HG03439 (cell line): ENCODE results near the gene WSB1.
"Not testable (repeated sequence)": the region's sequence is repeated elsewhere in the genome, so short reads cannot be mapped to it uniquely, and the experiment has no call there.

Source experiments
- ATAC-seq: cut with Tn5 transposase; IDR thresholded peaks from one replicate; pipeline ENCODE4 v1.9.1; 2021; ENCODE audit warnings: mild to moderate bottlenecking, moderate library complexity; ENCODE audit not compliant: unreplicated experiment

The WSB1 gene, protein sequence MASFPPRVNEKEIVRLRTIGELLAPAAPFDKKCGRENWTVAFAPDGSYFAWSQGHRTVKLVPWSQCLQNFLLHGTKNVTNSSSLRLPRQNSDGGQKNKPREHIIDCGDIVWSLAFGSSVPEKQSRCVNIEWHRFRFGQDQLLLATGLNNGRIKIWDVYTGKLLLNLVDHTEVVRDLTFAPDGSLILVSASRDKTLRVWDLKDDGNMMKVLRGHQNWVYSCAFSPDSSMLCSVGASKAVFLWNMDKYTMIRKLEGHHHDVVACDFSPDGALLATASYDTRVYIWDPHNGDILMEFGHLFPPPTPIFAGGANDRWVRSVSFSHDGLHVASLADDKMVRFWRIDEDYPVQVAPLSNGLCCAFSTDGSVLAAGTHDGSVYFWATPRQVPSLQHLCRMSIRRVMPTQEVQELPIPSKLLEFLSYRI

DNA sequence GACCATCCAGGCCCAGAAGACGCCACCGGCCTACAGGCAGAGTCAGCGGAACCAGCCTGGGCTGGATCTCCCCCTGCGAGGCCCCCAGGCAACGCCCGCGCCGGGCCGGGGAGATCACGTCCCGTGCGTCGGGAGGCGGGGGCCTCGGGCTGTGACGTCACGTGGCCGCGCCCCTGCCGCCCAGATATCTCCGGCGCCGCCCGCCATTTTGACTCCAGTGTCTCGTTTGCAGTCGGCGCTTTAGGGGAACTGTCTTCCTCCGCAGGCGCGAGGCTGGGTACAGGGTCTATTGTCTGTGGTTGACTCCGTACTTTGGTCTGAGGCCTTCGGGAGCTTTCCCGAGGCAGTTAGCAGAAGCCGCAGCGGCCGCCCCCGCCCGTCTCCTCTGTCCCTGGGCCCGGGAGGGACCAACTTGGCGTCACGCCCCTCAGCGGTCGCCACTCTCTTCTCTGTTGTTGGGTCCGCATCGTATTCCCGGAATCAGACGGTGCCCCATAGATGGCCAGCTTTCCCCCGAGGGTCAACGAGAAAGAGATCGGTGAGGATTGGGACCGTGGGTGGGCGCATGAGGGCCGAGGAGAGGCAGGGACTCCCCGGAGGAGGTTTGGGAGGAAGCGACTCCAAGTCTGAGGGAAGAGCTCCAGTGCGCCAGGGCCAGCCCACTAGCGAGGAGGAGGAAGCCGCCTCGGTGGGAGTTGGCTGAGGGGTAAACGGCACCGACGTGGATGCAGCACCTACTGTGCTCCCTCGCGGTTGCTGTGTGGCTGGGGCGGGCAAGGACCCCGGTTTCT lies at the start of gene WSB1:
WSB1 (plus strand) TSS at position 217 of the 791 bp plus-strand sequence; CDS start at position 499, 282 bp downstream.
- ATAC-seq = peak; percentile 80

DNA sequence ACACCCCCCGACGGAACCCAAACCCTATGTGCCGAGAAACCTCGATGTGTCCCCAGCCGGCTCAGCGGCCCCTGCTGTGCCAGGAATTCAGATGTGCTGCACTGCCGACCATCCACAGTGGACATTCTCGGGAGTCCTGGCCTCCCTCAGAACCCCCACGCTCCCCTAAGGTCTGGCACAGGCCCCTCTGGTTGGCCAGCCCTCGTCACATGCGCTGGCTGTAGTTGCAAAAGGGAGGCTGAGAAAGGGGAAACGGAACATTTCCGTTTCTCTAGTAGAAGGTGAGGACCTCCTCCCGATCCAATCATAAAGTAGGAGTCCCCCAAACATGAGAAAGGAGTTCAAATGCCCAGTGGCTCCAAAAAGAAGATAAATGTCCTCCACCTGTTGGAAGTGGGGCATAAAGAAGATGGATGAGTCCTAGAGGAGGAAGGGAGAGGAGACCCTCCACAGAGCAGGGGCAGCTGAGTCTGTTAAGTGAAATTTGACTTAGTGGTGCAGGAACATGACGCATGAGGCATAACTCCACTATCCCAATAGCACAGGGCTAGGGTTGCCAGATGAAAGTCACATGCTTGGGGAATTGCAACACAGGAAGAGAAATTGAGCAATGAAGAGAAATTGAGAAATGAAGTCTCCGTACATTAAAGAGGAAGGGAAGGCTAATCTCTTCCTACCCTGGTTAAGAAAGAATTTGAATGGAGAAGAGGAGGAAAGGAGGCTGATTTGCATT lies 49.3 kb upstream of the WSB1 start:
- ATAC-seq = no peak

DNA sequence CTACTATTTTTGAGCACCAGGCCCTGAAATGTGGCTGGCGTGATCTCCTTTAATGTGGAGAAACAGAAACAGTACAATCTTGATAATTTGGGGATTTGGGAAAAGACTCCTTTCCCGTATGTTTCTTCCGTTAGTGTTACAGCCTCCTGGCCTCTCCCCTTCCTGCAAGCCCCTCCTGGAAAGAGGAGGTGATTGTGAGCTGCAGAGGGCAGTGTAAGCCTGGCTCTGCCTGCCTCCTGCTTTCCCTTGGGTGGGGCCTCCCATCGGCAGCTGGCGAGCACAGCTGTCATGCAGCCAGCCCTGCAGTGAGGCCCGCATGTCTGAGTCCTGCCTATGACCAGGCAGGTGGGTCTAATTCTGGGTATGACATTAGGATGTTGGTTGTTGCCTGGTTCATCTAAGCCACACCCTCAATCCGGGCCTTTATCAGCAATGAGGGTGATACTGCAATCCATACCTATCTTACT lies 48.7 kb upstream of the WSB1 start:
- peak; percentile 82 for ATAC-seq

DNA sequence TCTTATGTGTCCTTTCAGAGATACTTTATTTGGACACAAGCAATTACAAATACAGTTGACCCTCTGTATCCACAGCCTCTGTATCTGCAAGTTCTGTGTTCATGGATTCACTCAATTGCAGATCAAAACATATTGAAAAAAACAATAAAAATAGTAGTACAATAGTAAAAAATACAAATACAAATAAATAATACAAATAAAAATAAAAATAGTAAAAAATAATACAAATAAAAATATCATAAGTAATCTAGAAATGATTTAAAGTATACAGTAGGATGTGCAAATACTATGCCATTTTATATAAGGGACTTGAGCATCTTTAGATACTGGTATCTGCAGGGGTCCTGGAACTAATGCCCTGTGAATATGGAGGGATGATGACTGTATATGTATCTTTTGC lies 47.4 kb upstream of the WSB1 start:
- no peak for ATAC-seq

DNA sequence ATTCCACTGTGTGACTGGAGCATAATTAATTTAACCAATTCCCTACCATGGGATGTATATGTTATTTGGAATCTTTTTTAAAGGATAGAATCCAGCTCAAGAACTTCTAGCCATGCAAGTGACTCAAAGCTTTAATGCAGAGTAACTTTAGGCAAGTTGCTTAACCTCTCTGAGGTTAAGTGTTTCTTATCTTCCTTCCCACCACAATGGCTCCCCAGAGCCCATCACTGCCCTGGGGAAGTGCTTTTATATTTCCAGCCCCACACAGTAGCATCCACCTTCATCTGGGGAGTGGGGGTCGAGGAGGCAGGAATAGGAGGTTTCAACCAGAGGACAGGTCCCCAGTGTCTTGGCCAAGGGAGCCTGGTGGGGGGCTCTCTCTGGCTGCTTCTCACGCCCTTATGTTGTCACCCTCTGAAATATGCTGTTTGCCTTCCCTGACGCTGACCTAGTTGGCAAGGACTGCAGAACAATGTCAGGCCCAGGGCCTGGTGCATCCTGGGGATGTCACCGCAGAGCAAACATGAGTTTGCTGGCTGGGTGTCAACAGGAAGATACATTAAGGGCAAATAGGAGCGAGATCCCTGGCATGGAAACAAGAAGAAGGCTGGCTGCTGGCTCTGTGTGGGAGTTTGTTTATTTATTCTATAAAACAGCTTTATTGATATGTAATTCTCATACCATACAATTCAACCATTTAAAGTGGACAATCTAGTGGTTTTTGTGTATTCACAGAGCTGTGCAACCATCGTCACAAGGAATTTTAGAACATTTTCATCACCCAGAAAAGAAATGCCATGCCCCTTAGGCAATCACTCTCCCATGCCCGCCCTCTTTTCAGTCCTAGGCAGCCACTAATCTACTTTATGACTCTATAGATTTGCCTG lies 46.6 kb upstream of the WSB1 start:
- no peak for ATAC-seq

DNA sequence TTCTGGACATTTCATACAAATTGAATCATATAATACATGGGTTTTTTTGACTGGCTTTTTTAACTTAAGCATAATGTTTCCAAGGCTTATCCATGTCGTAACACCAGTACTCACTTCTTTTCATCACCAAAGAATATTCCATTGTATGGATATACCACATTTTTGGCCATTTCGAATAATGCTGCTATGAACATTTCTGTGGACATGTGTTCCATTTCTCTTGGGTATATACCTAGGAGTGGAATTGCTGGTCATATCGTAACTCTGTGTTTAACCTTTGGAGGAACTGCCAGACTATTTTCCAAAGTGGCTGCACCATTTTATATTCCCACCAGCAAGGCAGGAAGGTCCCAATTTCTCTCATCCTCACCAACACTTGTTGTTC lies 46.0 kb upstream of the WSB1 start:
- ATAC-seq = no peak

DNA sequence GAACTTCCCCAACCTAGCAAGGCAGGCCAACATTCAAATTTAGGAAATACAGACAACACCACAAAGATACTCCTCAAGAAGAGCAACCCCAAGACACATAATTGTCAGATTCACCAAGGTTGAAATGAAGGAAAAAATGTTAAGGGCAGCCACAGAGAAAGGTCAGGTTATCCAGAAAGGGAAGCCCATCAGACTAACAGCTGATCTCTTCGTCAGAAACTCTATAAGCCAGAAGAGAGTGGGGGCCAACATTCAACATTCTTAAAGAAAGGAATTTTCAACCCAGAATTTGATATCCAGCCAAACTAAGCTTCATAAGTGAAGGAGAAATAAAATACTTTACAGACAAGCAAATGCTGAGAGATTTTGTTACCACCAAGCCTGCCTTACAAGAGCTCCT lies 43.1 kb upstream of the WSB1 start:
- ATAC-seq = not testable (repeated sequence)

DNA sequence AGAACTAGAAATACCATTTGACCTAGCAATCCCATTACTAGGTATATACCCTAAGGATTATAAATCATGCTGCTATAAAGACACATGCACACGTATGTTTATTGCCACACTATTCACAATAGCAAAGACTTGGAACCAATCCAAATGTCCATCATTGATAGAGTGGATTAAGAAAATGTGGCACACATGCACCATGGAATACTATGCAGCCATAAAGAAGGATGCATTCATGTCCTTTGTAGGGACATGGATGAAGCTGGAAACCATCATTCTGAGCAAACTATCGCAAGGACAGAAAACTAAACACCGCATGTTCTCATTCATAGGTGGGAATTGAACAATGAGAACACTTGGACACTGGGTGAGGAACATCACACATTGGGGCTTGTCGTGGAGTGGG lies 39.1 kb upstream of the WSB1 start:
- ATAC-seq = not testable (repeated sequence)

DNA sequence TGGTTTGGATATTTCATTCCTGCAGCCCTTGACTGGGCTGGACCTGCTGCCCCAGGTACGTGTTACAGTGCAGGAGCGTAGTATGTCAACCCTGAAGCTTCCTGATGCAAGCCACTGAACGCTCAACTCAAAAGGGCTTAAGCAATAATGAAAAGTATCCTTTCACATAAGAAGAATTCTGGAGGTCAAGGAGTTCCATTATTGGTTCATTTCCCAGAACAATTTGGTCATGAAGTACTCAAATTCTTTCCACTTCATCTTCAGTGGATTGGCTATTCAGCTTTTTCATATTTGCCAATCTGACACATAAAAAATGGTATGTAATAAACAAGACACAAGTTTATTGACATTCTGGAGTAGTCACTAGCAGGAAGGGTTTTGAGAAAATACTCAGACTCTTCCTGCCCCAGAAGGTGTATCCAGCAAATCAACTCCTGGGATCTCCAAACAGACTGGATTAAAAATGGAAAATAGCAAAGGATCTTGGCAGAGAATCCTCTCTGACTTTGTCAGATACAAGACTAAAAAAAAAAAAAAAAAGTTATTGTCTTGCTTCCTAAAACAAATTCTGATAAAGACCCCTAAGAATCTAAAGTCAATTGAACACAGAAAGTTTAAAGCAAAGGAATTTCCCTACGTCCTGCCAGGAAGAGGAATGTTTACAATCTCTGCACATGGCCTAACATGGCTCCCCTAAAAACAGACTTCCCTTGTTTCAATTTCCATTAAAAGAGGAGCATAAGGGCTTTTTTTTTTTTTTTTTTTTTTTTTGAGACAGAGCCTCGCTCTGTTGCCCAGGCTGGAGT lies 37.5 kb upstream of the WSB1 start:
- no peak for ATAC-seq

DNA sequence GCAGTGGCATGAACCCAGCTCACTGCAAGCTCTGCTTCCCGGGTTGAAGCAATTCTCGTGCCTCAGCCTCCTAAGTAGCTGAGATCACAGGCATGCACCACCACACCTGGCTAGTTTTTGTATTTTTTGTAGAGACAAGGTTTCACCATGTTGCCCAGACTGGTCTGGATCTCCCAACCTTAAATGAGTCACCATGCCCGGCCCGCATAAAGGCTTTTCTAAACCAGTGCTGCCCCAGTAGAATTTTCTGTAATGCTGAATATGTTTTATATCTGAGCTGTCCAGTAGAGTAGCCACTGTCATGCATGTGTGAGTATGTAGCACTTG lies 36.9 kb upstream of the WSB1 start:
- no peak for ATAC-seq

DNA sequence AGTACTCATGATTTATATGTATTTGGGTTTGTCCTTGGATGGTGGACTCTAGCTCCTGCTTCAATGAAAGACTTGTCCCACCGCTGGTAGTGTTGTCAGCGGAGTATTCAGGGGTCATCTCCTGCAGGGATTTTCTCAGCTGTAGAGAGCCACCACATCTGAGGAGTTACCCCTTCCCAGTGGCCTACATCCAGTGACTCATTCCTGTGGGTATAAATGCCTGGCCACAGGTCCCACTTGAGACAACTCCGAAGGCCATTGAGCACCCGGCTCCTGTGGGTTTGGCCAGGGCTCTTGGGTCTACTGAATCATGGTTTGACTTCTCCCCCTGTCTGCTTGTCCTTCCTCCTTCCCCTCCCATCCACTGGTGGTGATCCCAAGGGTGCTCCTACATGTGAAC lies 34.6 kb upstream of the WSB1 start:
- ATAC-seq = no peak

DNA sequence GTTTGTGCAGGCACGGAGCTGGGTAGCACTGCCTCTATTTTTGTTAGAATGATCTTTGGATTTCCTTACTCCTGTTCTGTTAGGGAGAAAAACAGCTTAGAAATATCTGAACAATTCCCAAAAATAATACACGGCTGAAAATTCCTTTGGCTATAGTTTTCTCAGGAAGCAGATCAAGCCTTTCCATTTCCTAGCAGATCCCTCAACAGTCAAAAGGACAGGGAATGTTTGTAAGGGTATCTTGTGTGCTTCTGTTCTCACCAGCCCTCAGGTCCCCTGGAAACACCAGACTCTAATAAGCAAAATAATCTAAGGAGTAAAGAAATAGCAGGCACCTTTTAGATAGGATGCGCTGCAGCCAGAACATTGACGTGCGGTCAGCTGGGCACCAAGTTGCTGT lies 30.5 kb upstream of the WSB1 start:
- no peak for ATAC-seq

DNA sequence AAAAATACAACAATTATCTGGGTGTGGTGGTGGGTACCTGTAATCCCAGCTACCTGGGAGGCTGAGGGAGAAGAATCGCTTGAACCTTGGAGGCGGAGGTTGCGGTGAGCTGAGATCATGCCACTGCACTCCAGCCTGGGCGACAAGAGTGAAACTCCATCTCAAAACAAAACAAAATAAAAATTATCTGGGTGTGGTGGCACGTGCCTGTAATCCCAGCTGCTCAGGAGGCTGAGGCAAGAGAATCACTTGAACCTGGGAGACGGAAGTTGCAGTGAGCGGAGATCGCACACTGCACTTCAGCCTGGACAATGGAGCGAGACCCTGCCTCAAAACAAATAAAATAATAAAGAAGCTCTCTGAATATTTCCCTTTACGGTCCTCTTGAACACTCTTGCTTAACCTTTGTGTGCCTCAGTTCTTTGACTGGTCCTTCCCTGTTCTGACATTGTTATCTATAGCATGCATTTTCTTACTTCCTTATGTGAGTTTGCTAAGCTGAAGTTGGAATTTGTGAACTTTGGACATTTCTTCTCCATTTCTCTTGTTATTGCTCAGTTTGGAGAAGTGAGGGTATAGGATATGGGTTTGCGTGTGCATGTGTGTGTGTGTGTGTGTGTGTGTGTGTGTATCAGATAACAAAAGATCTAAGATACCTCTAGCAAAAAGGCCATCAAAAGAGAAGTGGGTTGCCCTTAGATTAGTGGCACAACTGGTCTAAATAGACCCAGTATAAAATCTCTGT lies 29.7 kb upstream of the WSB1 start:
- no peak for ATAC-seq

DNA sequence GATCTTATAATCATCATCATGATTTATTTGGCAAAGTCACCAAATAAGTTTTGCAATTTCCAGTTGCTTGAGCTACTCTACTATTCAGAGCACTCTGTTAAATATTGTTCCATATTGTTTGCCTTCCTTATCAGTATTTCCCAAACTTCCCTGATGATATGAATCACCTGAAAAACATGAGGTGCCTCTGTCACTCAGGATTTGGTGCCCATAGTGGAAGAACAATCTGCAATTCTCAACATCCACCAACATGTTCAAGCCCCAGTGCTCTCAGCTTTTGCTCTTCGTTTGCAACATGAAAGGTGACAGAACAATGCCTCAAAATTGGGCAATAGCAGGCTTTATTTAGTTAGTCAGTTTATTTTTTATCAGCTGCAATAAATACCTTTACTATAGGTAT lies 28.6 kb upstream of the WSB1 start:
- no peak for ATAC-seq

DNA sequence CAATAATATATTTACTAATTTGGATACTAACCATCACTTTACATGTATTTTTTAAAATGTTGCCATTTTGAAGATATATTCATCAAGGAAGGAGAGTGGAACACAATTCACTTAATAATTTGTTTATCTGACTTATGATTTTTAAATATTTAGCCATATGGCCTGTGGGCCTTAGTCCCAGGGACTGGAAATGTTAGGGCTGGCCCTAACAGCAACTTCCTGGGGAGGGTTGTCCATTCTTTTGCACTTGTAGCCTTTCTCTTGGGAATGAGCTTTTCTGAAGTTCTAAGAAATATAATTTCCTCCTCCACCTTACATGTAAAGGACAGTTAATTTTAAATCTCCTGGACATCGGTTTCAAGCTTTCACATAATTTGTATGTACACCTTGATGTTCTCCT lies 27.7 kb upstream of the WSB1 start:
- ATAC-seq = no peak

DNA sequence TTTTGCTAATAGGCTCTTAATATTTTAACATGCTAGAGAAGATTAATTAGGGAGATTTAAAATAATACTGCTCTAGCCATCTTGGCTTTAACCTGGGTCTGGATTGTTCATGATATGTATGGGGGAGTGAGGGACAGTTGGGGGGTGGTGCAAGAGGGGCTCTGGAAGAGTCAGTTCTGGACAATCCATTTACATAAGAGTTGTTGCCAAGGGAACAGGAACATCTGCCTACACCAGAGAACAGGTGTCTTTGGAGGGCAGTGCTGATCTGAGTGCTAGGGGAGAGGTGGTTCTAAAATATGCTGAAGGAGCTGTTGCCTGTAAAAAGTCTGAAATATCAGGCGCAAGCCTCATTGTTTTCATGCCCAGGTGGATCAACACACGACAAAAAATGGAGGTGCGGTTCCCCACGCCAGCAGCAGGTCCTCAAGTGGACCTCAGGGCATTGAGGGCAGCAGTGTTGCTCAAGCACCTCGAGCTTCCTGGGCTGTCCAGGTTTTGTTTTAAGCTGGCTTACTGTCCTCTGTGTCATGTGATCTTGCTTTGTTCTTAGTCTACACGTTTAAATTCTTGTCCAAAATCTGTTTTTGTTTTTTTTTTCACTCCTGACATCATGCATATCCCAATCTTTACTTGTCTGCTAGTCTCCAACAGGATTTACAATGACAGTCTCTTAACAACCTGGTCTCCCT lies 25.4 kb upstream of the WSB1 start:
- ATAC-seq = no peak

DNA sequence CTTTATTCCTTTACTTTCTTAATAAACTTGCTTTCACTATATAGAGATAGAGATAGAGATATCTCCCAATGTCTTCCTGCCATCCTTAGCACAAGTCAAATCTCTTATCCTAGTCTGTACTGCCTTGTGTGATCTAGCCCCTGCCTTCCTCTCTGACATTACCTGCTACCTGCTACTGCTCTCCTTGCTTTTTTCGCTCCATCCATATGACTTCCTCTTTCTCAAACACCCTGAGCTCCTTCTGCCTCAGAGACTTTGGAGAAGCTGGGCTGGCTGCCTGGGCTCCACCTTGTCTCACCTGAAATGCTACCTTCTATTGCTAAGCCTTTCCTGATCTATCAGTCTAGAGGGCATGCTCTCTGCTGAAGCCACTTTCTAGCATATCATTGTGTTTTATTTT lies 24.7 kb upstream of the WSB1 start:
- no peak for ATAC-seq

DNA sequence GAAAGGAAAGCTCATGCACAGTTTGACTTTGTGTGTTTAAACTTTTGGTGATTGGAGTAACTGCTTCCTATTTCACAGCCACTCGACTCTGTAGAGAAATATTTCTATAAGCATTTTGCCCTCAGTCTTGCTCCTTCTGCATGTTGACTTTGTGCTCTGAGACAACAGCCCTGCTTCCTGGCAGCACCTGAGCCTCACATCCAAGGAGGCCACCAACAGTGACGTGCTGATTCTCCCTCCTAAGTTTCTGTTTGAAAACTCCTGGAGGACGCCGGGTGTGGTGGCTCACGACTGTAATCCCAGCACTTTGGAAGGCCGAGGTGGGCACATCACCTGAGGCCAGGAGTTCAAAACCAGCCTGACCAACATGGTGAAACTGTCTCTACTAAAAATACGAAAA lies 23.9 kb upstream of the WSB1 start:
- ATAC-seq = no peak
